ENCODE results near the gene EARS2.
"Not testable (repeated sequence)": the region's sequence is repeated elsewhere in the genome, so short reads cannot be mapped to it uniquely, and the experiment has no call there.

Gene EARS2

DNA sequence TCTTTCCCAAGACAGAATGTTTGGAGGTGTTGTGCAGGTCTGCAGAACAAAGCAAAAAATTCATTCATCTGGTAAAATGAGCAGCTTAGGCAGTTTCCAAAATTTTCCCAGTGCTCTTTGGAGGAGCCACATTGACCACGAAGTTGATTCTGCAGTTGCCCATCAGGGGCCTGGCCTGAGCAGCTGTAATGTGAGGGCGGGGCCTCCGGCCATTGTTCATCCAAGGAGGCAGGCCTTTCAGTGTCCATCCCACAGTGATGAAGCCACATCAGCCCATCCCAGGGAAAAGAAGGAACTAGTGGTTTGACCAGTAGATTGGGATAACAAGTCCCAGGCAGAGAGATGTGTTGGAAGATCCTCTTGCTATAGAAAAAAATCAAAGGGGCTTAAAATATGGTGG, 10.5 kb upstream of the EARS2 start:
- ATAC-seq (no peak), DNase-seq (no peak)

DNA sequence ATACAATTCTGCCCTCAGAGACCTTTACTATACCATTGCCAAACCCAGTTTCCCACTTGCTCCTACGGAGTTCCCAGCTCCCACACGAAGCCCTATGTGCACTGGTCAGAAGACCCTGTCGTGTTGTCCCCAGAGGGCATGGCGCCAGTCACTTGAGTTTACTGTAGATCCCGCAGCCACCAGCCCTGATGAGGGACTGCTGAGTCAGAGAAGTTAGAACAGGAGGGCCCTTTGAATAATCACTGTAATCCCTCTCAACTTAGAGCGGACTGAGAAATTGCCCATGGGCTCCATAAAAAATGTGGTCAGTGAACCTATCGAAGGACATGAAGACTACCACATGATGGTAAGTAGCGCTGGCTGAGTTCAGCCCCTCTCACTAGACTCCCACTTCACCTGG, 9.6 kb upstream of the EARS2 start:
- ATAC-seq (no peak), DNase-seq (no peak)

DNA sequence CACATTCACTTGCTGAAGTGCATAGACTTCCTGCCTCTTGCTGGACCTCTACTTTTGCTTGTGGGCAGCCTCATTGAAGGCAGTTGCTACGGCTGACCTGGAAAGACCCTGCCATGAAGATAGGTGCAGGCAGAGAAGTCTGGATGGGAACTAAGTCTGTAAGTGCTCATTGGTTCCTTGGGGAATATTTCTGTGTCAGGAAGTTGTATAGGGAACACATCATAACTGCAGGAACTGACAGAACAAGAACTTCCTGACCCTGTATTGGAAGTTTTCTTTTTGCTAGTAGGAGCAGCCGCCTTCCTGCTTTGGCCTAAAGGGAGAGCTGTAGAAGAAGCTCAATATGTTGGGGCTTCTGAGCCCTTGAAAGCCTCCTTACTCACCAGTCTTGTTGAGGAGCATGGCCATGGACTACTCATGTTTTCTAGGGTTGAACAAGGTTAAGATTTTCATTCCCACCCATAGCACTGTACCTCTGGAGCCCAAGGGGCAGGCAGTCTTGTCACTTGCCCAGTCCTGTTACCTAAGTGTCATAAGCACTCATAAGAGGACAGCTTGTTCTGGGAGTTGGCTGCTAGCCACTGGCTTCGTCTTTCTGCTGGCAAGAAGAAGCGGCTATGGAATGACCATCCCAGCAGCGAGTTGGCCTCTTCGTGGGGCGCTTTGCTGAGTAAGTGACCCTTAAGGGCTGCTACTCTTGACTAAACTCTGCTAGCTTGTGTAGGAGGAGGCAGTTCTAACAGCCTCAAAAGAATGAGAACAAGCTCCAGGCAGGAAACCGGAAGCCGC, 7.6 kb upstream of the EARS2 start:
- DNase-seq (no peak), ATAC-seq (no peak)

DNA sequence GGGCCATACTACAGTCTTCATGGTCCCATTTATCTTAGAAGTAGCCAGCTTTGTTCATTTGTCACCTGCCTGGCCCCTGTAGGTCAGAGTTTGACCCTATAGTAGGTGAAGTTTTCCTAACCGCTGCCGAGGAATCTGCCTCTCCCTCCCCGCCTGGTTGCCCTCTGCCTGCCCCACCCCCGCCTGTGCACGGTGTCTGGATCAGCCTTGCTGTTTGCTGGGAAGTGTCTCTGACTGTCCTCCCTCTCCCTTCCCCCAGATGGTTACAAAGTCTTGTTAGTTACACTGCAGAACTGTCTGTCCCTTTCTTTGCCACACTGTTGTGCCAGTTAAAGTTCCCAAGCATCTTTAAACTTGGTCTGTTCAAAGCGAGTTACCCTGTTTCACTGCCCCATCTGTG, 6.0 kb upstream of the EARS2 start:
- no peak for ATAC-seq
- no peak for DNase-seq

DNA sequence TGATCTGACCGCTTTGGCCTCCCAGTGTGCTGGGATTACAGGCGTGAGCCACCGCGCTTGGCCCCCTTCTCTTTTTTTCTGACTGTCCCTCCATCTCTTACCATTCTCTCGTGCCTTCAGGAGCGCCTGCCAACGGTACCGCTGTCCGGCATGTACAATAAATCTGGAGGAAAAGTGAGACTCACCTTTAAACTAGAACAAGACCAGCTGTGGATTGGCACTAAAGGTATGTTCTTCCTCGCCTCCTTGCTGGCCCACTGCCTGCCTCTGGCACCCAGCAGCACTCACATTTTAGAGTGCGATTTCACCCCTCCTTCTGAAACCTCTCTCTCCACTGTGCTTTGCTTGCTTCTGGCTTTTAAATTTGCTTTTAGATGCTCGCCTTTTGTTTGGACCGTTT, 5.4 kb upstream of the EARS2 start:
- ATAC-seq (no peak), DNase-seq (no peak)

DNA sequence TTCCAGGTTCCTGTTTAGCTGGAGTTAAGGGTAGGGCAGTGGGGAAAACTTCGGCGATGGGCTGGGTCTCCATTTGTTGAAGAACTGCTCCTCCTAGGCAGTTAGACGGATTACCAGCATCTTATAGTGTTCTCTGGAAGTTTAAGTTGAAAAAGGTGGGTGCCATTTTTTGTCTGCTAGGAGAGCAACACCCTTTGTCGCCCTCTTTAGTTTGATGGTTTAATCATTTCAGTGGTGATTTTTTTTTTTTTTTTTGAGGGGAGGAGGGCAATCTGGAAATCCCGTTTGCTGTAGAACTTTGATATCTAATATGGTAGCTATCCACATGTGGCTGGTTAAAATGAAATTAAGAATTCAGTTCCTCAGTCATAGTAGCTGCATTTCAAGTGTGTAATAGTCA, 4.4 kb upstream of the EARS2 start:
- ATAC-seq, result no peak
- no peak for DNase-seq

DNA sequence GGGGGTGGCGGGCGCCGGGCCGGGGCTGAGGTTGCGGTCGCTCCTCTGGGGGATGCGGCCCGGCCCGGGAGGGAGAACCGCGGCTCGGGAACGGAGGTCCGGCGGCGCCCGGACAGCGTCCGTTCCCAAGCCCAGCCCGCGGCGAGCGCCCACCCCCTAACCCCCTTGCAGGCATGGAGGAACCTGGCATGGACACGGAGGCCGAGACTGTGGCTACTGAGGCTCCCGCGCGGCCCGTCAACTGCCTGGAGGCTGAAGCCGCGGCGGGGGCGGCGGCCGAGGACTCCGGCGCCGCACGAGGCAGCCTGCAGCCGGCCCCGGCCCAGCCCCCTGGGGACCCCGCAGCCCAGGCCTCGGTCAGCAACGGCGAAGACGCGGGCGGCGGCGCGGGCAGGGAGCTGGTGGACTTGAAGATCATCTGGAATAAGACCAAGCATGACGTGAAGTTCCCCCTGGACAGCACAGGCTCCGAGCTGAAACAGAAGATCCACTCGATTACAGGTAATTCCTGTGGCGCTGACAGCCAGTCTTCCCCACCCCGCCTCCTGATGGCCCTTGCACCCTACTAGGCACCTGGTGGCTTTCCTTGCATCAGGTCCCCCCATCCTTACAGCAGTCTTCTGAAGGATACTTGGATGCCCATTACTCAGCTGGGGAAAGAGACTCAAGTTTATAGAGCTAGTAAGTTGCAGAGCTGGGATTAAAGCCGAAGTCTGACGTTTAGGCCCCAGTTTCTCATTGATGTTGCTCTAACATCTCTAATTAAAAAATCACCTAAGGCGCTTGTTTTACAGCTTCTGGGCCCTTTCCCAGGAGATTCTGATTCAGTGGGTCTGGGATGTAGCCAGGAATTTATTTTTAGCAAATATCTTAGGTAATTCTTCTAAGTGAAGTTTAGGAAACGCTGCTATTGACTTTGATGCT, 891 bp upstream of the EARS2 start:
- DNase-seq, result peak; percentile 30
- peak; percentile 5 for ATAC-seq

DNA sequence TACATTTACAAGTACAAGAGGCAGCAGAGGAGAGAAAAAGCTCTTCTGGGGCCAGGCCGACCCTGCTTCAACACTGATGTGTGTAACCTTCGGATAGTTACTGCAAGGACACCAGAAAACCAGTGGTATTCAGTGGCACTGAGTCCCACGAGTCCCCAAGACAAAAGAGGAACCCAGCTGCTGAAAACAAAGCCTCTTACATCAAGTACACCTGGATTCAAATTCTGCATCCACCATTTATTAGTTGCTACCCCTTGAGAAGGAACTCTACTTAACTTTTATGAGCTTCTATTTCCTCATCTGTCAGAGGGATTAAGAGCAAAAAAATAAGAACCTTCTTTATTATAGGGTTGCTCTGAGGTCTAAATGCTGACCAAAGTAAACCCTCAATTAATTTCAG, 2.6 kb downstream of the EARS2 start:
- DNase-seq (no peak), ATAC-seq (no peak)

DNA sequence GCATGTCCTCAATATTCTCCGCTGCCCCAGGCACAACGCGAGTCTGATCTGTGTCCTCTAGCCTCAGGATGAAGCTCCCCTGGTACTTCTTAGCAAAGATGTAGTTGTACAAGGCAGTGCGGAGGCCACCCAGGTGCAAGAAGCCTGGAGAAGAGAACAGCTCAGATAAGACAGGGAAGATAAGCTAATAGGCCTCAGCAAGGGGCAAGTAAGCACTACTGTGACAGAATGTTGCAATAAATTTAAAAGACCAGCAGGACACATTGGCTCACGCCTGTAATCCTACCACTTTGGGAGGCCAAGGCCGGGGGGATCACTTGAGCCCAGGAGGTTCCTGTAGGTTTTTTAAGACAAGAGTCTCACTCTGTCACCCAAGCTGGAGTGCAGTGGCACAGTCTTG, 5.0 kb downstream of the EARS2 start:
- no peak for DNase-seq
- ATAC-seq, result no peak

DNA sequence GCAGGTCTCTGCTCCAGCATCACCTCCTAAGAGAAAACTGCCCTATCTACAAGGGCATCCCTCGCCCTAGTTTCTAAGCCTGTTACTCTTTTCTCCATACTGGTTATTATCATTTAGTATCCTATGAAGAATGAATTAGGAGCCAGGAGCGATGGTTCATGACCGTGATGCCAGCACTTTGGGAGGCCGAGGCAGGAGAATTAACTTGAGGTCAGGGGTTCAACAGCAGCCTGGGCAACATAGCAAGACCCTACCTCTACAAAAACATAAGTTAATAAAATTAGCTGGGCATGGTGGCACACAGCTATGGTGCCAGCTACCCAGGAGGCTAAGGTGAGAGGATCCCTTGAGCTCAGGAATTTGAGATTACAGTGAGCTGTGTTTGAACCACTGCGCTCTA, 7.2 kb downstream of the EARS2 start:
- DNase-seq (no peak), ATAC-seq (no peak)

DNA sequence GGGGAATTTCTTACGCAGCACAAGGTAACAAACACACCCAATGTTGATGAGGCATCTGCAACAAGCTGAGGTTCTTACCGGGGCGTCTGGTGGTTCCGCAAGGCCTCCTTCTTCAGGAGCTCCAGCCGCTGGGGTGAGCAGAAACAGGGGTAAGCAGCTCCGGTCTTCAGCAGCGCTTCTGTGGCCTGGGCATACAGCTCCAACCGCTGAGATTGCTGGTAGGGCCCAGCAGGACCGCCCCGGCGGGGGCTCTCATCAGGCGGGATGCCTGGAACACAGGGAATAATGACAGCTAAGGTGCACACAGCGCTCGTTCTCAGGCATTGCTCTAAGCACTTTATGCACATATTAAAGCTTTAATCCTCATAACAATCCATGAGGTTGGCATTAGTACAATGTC, 12.7 kb downstream of the EARS2 start:
- DNase-seq (no peak), ATAC-seq (no peak)

DNA sequence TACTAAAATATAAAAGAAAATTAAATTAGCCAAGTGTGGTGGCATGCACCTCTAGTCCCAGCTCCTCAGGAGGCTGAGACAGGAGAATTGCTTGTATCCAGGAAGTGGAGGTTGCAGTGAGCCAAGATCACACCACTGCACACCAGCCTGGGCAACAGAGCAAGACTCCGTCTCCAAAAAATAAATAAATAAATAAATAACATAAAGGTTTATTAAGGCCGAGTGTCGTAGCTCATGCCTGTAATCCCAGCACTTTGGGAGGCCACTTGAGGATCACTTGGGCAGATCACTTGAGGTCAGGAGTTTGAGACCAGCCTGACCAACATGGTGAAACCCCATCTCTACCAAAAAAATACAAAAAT, 16.4 kb downstream of the EARS2 start:
- not testable (repeated sequence) for DNase-seq, ATAC-seq

DNA sequence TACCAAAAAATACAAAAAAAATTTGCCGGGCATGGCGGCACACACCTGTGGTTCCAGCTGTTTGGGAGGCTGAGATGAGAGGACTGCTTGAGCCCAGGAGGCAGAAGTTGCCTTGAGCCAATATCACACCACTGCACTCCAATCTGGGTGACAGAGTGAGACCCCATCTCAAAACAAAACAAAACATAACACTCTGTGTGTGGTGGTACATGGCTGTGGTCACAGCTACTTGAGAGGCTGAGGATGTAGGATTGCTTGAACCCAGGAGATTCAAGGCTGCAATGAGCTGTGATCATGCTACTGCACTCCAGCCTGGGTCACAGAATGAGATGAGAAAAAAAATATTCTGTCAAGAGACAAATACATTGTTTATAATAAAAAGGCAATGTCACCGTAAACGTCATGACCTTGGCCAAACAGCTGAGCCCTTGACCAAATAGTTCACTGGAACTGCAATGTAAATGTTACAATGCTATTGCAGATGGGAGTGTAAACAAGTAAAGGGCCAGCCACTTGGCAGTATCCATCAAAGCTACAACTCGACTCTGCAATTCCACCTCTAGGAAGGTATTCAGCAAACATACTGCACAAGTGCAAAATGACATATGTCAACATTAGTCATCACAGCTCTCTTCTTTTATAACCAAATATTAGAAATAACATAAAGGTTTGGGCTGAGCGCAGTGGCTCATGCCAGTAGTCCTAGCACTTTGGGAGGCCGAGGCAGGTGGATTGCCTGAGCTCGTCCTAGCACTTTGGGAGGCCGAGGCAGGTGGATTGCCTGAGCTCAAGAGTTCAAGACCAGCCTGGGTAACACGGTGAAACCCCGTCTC, 16.9 kb downstream of the EARS2 start:
- no peak for DNase-seq
- no peak for ATAC-seq

DNA sequence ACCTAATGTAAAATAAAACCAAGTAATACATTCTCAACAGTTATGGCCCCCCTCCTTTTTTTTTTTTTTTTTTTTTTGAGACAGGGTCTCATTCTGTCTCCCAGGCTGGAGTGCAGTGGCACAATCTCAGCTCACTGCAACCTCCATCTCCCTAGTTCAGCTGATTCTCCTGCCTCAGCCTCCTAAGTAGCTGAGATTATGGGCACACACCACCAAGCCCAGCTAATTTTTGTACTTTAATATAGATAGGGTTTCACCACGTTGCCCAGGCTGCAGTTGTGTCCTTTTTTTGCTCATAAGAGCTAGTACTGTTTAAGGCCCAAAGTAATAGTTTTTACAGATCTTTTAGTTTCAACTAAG, 18.3 kb downstream of the EARS2 start:
- ATAC-seq, result no peak
- no peak for DNase-seq

DNA sequence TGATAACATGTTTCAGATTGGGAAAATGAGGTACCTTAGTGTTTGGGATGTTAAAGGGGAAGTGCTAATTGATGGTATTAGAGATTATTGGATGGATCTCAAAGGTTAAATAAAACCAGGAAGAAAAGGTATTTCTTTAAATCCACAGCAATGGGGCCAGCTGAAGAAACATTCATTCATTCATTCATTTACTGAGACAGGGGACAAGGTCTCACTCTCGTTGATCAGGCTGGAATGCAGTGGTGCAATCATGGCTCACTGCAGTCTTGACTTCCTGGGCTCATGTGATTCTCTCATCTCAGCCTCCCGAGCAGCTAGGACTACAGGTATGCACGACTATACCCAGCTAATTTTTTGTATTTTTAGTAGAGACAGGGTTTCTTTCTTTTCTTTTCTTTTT, 19.8 kb downstream of the EARS2 start:
- ATAC-seq, result no peak

DNA sequence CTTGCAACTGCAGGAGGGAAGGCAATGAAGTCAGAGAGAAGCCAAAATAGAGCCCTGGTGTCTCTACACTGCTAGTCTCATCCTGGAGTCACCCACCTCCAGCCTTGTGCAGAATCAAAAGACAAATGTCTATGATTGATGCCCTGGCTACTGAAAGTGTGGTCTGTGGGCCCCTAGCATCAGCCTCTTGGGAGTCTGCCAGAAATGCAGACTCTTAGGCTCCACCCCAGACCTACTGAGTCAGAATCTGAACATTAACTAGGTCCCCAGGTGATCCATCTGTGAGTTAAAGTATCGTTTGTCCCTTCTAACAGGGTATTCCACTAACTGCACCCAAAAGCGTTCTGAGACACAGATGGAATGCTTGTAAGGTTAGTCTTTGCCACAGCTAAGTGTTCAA, 21.2 kb downstream of the EARS2 start:
- DNase-seq (no peak), ATAC-seq (no peak)

More for the DNA sequence above, 19.8 kb downstream of the EARS2 start:
- DNase-seq, result no peak

DNA sequence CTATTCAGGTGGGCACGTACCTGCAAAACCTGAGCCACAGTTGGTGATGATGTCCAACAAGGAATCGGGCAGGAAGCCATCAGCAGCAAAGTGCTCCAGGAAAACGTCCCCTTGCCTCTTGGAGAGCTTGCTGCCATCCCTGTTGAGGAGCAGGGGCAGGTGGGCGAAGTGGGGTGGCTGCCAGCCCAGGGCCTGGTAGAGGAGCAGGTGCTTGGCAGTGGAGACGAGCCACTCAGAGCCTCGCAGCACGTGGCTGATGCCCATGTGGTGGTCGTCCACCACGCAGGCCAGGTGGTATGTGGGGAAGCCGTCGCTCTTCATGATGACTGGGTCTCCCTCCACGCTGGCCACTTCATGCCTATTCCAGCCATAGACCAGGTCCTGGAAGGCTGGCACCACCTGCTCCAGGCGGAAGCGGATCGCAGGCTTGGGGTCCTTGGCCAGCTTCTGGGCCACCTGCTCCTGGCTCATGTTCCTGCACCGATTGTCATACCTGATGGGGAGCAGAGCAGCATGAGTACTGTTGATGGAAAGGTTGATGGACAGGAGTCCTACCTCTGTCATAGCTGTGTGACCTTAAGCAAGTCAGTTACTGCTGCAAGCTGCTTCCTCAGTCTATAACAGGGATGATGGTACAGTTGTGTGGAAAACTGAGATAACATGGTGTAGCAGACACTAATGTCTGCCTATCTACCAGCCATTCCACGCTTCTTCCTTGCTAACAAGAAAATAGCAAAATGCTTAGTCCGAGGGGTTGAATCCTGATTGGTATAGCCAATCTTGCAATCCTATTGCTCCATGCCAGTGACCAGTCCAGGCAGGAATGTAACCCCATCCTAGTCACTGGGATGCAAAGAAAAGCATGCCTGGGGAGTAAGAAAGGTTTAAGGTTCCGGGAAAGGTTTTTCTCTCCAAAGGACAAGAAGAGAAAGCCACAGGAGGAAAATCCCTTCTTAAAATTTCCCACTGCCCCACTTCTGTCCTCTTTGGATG, 22.0 kb downstream of the EARS2 start:
- no peak for ATAC-seq
- DNase-seq, result no peak

DNA sequence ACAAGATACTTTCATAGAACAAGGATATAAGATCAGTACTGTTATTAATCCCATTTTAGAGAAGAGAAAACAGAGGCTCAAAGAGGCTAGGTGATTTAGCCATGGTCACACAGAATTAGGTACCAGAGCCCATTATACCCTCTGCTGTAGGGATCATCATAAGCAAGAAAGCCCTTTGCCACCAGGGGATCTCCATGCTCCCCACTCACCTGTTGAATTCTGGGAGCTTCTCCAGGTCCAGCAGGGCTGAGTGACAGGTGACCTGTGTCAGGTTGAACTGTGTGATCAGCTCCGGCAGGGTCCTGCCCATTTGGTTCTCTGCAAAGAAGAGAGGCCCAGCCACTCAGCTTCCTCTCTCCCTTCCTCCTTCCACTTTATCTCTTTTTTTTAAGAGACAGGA, 24.7 kb downstream of the EARS2 start:
- ATAC-seq (no peak), DNase-seq (no peak)

DNA sequence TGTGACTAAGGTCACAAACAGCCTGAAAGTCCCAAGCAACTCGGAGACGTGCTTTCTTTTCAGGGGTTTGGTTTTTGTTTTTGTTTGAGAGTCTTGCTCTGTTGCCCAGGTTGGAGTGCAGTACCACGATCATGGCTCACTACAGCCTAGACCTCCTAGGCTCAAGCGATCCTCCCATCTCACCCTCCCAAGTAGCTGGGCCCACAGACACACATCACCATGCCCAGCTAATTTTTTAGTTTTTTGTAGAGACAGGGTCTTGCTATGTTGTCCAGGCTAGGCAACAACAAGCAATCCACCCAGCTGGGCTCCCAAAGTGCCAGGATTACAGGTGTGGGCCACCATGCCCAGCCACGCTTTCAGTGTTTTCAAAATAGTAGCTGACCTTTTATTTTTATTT, 27.1 kb downstream of the EARS2 start:
- ATAC-seq (no peak), DNase-seq (no peak)

DNA sequence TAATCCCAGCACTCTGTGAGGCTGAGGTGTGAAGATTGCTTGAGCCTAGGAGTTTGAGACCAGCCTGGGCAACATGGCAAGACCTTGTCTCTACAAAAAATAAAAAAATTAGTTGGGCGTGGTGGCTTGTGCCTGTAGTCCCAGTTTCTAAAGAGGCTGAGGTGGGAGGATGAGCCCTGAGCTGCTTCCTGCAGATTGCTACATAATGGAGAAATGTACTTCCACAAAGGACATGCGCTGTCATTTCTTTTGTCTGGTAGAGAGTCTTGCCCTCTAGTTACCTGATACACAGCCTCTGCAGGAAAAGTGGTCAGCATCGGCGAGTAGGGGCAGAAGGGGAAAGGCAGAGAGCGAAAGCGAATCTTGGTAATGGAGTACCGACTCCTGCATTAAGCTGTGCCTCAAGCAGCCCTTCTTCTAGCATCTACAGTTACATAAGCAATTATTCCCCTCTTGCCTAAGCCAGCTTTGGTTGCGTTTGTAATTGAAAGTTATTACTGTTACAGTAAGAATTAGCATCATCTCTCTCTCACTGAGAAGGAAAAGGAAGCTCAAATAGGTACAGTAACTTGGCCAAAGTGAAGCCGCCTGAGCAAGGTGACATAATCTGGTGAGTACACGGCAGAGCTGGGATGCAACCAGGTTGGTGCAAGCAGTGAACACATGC, 28.4 kb downstream of the EARS2 start:
- DNase-seq, result no peak
- no peak for ATAC-seq
